LHCN-M2 (cell line): ENCODE results near the gene ZCCHC8. TPM values are rescaled to one million over a fixed set of nuclear protein-coding genes. Genes with fewer than 3 reads are reported as not detected.
"Not testable (repeated sequence)": the region's sequence is repeated elsewhere in the genome, so short reads cannot be mapped to it uniquely, and the experiment has no call there.

ENCODE experiments used
- DNase-seq: peaks from one replicate; pipeline ENCODE4 v3.0.0-alpha.2; 2012; ENCODE audit warnings: low read depth
- total RNA-seq: library from RNA; depleted of rRNA; stranded (reverse); fragments of >200 nt; gene quantifications from 2 replicates; pipeline ENCODE4 v1.2.3, GENCODE V29; 2014

Gene ZCCHC8
- total RNA-seq, 1 experiment from 2014 or later: 14.6 TPM

GRCh38 chr12:122508163-122508562 lies 7.4 kb upstream of the ZCCHC8 start:
- no peak for DNase-seq

DNA sequence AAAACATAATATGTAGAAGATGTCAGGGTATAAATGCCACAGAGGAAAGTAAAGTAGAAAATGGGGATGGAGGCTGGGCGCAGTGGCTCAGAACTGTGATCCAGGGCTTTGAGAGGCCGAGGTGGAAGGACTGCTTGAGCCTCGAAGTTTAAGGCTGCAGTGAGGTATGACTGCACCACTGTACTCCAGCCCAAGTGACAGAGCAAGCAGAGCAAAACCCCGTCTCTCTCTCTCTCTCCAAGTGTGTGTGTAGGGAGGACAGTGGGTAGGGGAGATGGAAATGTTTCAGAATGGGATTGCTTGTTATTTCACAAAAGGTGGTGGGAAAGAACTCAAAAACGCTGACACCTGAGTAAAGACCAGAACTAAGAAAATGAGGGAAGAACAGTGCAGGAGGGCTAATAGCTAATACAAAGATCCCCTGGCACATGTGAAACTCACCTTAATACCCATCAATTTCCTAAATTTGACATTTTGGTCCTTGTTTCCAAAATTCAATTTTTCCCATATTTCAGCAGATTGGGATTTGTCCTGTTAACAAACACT lies 5.7 kb upstream of the ZCCHC8 start:
- DNase-seq: no peak

DNA sequence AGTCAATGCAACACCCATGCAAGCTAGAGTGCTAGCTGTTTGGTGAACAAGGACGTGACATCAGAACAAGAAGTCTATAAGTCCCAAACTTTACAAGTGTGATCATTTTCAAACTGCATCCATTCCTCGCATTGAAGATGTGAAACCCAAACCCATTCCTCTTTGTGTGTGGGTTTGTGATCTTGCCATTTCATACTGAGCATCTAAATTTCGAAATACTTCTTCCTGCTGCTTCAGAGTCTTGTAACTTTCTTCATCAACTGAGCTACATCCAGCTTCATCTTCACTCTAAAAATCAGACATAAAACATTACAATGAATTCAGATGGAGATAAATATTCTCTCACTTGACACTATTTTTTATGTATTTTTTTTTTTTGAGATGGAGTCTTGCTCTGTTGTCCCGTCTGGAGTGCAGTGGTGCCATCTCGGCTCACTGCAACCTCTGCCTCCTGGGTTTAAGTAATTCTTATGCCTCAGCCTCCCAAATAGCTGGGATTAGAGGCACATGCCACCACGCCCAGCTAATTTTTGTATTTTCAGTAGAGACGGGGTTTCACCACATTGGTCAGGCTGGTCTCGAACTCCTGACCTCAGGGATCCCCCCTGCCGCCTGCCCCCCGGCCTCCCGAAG lies 4.8 kb upstream of the ZCCHC8 start:
- DNase-seq: no peak

- DNase-seq: no peak
Measured at GRCh38 chr12:122503783-122504590, 3.3 kb upstream of the ZCCHC8 start.

GRCh38 chr12:122503147-122503751 lies 2.5 kb upstream of the ZCCHC8 start:
- DNase-seq: no peak

GRCh38 chr12:122501489-122501989 lies 807 bp upstream of the ZCCHC8 start:
- no peak for DNase-seq

- peak; percentile 62 for DNase-seq
Measured at GRCh38 chr12:122499991-122500684, 594 bp downstream of the ZCCHC8 start.

DNA sequence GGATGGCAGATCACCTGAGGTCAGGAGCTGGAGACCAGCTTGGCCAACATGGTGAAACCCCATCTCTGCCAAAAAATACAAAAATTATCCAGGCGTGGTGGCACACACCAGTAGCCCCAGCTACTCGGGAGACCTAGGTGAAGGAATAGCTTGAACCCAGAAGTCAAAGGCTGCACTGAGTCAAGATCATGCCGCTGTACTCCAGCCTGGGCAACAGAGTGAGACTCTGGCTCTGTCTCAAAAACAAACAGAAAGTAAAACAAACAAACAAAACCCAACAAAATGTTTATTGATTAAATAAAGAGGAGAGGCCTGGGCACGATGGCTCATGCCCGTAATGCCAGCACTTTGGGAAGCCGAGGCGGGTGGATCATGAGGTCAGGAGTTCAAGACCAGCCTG lies 5.5 kb downstream of the ZCCHC8 start:
- no peak for DNase-seq

DNA sequence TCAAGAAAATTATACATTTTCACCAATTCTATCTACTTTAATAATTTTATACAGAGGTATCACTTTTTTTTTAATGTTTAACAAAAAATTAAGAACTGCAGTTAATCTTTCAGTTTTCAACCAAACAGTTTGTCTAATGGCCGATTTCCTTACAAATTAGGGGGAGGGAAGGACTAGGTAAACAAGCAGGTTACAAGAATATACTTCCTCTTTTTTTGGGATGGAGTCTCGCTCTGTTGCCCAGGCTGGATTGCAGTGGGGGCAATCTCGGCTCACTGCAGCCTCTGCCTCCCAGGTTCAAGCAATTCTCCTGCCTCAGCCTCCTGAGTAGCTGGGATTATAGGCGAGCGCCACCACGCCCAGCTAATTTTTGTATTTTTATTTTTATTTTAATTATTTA lies 7.5 kb downstream of the ZCCHC8 start:
- DNase-seq: not testable (repeated sequence)

DNA sequence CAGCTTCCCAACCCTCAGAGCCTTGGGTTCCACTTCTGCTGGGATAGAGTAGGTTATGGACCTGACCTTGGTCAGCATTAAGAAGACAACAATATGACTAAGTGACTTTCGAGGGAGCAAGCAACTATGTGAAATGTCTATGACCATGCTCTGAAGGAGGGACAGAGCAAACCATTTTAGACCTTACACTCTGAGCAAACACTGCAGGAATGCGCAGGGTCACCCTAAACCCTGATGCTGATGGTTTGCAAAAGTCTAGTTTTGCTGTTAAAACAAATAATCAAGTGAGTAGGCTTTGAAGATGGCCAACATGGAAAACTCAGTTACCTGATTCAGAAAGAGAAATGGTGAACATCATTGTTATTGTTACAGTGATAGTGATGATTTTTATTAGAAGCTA lies 8.7 kb downstream of the ZCCHC8 start:
- DNase-seq: no peak

DNA sequence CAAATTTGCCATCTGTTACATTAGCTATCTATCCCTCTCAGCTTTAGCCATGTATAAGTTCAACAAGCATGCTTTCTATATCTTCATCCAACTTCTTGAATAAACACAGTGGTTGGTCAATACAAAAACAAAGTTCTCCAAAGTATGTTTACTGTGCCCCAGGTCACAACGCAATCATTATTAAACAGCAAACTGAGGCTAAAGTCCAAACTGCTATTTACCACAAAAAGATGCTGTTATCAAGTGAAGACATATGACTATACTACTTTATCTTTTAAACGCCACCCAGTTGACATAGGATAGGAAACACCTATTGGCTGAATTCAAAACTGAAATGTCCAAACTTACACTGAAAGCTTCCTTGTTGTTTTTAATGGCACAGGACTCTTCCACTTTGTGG lies 11.7 kb downstream of the ZCCHC8 start:
- DNase-seq: no peak

GRCh38 chr12:122487807-122488206 lies 12.9 kb downstream of the ZCCHC8 start:
- DNase-seq: not testable (repeated sequence)

GRCh38 chr12:122486805-122487426 lies 13.8 kb downstream of the ZCCHC8 start:
- DNase-seq: no peak

DNA sequence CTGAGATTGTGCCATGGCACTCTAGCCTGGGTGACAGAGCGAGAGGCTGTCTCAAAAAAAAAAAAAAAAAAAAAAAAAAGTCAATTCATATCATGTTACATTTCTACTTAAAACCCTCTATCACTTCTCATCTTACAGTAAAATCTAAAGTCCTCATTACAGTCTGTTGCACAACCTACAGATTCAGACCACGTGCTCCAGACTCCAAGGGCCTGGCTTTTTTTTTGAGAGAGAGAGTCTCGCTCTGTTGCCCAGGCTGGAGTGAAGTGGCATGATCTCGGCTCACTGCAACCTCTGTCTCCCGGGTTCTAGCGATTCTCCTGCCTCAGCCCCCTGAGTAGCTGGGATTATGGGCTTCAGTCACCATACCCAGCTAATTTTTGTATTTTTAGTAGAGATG lies 14.4 kb downstream of the ZCCHC8 start:
- peak; percentile 37 for DNase-seq

DNA sequence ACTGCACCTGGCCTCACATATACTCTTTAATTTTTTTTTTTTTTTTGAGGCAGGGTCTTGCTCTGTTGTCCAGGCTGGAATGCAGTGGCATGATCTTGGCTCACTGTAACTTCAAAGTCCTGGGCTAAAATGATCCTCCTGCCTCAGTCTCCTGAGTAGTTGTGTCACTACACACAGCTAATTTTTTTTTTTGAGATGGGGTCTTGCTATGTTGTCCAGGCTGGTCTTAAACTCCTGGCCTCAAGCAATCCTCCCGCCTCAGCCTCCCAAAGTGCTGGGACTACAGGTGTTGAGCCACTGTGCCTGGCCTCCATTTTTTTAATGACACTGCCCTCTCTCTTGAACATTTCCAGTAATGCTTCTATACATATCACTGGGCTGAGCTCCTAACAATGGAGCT lies 16.3 kb downstream of the ZCCHC8 start:
- DNase-seq: not testable (repeated sequence)

DNA sequence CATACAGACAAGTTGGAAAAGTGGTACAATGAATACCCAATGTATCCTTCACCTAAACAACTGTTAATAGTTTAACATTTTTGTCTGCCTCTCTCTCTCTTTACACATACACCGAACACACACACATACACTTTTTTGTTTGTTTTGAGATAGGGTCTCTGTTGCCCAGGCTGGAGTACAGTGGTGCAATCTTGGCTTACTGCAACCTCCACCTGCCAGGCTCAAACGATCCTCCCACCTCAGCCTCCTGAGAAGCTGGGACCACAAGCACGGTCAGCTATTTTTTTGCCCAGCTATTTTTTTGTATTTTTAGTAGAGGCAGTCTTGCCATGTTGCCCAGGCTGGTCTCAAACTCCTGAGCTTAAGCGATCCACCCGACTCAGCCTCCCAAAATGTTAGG lies 16.8 kb downstream of the ZCCHC8 start:
- no peak for DNase-seq

- no peak for DNase-seq
Measured at GRCh38 chr12:122481861-122482260, 18.9 kb downstream of the ZCCHC8 start.

DNA sequence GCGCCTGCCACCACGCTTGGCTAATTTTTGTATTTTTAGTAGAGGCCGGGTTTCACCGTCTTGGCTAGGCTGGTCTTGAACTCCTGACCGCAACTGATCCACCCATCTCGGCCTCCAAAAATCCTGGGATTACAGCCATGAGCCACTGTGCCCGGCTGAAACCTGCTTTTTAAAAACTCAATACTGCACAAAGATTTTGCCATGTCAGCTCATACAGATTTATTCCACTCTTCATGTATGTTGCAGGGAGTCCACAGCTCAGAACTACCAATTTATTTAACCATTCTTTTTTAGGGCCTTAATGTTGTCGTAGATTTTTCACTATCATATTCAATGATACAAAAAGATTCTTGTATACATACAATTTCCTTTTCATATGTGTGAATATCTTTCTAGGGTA lies 20.0 kb downstream of the ZCCHC8 start:
- no peak for DNase-seq

- no peak for DNase-seq
Measured at GRCh38 chr12:122474324-122474716, 26.4 kb downstream of the ZCCHC8 start.

DNA sequence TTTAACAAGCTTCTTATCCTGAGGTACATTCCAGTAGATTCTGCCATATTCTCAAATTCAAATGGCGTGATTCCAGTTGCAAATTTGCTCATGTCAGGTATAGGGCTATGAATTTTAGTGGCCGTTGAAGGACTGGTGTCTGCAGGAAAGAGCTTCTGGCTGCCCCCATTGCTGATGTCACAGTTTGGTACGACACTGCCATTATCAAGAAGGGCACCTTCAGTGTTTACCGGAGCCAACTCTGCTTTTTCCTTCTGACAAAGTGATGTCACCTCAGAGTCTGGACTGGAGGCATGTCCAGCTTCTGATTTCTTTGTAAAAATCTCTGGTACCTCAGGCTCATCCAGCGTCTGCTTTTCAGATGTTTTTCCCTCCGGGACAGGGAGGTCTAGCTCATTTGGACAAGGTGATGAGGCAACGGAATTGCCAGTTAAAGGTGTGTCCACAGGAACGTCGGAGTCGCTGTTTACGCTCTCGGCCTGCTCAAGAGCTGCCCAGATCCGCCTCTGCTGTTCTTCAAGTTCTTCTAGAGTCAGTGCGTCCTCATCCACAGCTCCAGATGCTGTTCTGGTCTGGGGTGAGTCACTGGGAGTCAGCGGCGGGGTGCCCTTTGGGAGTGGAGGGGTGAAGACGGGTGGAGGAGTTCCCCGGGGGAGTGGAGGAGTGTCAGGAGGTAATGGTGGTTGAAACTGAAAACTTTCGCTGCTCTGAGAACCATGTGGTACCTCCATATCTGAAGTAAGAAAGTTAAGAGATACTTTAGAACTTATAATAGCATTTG lies 27.0 kb downstream of the ZCCHC8 start:
- DNase-seq: peak; percentile 78
